NCI-H2107 (cell line): ENCODE data around the gene USP28.
"Not testable (repeated sequence)": the region's sequence is repeated elsewhere in the genome, so short reads cannot be mapped to it uniquely, and the experiment has no call there.

Experiments used
- DNase-seq: peaks from one replicate; lab custom pipeline; 2025; lab: John Stamatoyannopoulos, UW

The USP28 gene

DNA sequence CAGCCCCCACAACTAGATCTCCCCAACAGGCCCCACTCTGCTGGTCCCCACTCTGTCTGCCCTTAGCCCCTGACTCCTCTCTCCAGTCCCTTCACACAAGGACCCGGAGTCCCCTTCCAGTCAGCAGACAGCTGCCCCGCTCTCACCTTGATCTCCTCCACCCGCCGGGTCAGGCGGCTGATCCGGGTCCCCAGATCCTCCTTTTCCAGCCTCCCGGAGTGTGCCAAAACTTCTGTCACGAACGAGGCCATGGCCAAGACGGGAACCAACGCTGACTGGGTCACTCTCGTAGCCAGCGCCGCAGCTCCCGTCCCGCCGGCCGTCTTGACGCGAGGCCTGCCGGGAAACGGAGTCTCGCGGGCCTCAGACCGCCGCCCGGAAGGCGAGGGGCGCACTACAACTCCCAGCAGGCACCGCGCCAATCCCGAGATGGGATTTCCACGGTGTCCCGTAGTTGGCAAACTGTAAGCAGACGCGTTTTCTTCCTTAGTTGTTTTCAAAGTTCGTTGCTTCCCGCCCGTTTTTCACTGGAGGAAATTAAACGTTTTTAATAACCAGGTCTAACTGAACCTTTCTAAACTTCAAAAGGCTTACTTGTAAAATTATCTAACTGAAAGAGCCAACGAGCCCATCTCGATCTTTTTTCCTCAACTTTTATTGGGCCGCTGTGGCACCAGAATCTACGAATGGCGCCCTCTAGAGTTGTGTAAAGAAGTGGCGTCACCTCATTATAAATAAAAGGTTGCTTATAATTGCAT lies 101.8 kb downstream of the USP28 start, which contains the start of gene ZW10:
ZW10 (minus strand) TSS at position 277 of the 758 bp plus-strand sequence; CDS start at position 251, 26 bp downstream.
- DNase-seq: peak; percentile 90

DNA sequence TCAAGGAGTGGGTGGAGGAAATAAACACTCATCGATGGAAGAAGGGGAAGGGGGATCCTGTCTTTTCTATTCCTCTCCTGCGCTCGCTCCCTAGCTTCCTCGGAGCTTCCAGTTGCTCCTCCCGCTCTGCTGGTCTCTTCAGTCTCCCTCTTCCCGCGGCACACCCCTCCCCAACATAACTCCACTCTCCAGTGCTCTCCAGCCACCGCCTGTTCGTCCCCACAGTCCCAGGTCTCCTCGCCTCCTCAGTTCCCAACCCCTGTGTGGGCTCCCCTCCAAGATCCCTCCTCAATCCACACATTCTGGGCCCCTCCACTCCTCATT lies 102.3 kb downstream of the USP28 start:
- DNase-seq: no peak

DNA sequence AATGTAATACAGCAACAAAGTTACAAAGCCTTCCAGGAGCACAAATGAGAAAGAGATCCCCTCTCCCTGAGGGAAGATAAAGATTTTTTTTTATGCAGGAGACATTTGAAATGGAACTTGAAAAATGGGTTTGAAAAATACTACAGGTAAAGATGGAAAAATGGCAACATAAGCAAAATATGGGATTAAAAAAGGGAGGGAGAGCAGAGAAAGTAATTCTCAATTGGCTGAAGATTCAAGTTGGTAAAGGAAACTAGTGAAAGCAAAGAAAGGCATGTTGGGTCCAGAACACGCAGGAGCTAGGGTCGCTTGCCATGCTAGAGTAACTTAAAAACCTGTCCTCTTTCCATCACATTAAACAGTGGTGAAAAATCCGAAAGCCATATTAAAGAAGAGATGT lies 103.4 kb downstream of the USP28 start:
- no peak for DNase-seq

DNA sequence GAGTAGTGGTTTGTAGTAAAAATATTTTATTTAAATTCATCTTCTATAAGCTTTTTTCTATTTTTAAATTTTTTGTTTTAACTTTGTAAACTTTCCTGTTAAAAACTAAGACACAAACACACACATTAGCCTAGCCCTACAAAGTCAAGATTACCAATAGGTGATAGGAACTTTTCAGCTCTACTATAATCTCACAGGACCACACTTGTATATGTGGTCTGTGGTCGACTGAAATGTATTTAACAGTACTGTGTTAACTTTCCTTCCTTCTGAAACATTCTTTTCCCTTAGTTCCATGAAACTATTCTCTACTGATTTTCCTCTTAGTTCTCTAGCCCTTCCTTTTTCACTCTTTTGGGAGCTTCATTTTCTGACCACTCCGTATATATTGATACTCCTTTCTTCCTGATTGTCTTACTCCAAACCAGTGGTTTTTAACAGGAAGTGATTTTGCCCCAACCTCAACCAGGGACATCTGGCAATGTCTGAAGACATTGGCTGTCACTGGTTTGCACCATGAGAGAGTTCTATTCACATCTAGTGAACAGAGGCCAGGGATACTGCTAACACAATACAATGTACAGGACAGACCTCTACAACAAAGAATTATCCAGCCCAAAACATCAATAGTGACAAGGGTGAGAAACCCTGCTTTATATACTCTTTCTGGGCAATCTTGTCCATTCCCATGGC lies 110.7 kb downstream of the USP28 start:
- no peak for DNase-seq

DNA sequence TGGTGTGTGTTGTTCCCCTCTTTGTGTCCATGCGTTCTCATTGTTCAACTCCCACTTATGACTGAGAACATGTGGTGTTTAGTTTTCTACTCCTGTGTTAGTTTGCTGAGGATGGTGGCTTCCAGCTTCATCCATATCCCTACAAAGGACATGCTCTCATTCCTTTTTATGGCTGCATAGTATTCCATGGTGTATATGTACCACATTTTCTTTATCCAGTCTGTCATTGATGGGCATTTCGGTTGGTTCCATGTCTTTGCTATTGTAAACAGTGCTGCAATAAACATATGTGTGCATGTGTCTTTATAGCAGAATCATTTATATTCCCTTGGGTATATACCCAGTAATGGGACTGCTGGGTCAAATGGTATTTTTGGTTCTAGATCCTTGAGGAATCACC lies 112.3 kb downstream of the USP28 start:
- DNase-seq: not testable (repeated sequence)

DNA sequence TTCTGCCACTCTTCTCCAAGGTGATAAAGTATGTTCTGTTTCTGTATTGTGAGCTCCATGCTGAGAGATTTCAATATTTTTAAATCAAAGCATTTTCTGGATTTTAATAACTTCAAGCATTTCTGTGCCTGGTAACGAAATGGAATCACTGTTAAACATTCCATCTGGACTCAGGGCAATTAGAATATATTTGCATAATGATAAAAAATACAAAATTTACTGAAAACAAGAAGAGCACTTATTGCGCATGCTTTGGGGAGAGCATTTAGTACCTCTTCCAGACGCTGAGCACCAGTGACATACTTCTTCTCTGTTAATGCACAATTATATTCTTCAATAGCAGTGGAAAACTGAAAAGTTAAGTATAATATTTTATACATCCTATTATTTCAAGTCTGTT lies 115.1 kb downstream of the USP28 start:
- DNase-seq: no peak

DNA sequence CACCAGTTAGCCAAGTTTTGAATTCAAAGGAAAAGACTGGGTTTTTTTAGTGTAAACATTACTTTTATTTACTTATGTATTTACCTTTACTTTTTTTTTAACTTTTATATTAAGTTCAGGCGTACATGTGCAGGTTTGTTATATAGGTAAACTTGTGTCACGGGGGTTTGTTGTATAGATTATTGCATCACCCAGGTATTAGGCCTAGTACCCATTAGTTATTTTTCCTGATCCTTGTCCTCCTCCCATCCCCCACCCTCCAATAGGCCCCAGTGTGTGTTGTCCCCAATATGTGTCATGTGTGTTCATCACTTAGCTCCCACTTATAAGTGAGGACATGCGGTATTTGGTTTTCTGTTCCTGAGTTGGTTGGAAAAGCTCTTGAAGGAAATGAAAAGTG lies 122.4 kb downstream of the USP28 start:
- DNase-seq: no peak
